ENCODE data around the gene TRIM54. TPM values are rescaled to one million over a fixed set of nuclear protein-coding genes. Genes with fewer than 3 reads are reported as not detected.
"Not testable (repeated sequence)": the region's sequence is repeated elsewhere in the genome, so short reads cannot be mapped to it uniquely, and the experiment has no call there.

The TRIM54 gene
- polyA plus RNA-seq, 3 donors, result not detected

- Mint-ChIP-seq H3K27me3 (ENCODE audit: low read depth in 3 of 3) (peaks cover 0 to 2% (median 1%) of the 10 kb centered on the region in 3 donors), H3K4me3 (no peak overlapping the region), H3K27ac (no peak overlapping the region), H3K36me3 (peaks cover 21 to 45% of the 10 kb centered on the region in 2 donors), H3K4me1 (peaks cover 19% of the 10 kb centered on the region), H3K9me3 (no peaks in the 10 kb centered on the region)
- DNase-seq, result no peak
- Histone ChIP-seq H4K20me1 (ENCODE audit: insufficient read depth, low read length) (peaks cover 77% of the 10 kb centered on the region), H3K9ac (ENCODE audit: insufficient read depth, low read length, poor library complexity, severe bottlenecking) (no peak overlapping the region), H3K4me1 (ENCODE audit: control insufficient read depth in 1 of 2, insufficient read depth in 2 of 2, low read length in 2 of 2) (peaks cover under 1 to 5% of the 10 kb centered on the region in 2 donors), H3K27ac (ENCODE audit: low read depth in 1 of 2, low read length in 2 of 2) (no peak overlapping the region), H3K27me3 (ENCODE audit: control insufficient read depth in 2 of 2, insufficient read depth in 2 of 2, low read length in 2 of 2) (no peaks in the 10 kb centered on the region), H3K79me2 (ENCODE audit: insufficient read depth, low read length) (peaks cover 95% of the 10 kb centered on the region), H3K4me2 (replicated peaks; ENCODE audit: extremely low read depth, low read length, poor library complexity, severe bottlenecking) (no peak overlapping the region), H2AFZ (ENCODE audit: insufficient read depth, low read depth, low read length, poor library complexity, severe bottlenecking) (no peak overlapping the region), H3K4me3 (replicated peaks in 1 of 3; ENCODE audit: low read depth in 2 of 3, low read length in 3 of 3) (no peak overlapping the region), H3K9me3 (replicated peaks in 1 of 2; ENCODE audit: control insufficient read depth in 1 of 2, insufficient read depth in 1 of 2, low read length in 2 of 2) (no peaks in the 10 kb centered on the region), H3K36me3 (replicated peaks in 1 of 2; ENCODE audit: control insufficient read depth in 1 of 2, insufficient read depth in 2 of 2, low read length in 2 of 2) (peaks cover 5 to 30% of the 10 kb centered on the region in 2 donors)
- WGBS (ENCODE audit: insufficient coverage), result 98% methylated on average over 7 of the region's 7 CpGs
- intact Hi-C loops (cut with micrococcal nuclease), result no loop called here
- TF ChIP-seq, protein P1, sequence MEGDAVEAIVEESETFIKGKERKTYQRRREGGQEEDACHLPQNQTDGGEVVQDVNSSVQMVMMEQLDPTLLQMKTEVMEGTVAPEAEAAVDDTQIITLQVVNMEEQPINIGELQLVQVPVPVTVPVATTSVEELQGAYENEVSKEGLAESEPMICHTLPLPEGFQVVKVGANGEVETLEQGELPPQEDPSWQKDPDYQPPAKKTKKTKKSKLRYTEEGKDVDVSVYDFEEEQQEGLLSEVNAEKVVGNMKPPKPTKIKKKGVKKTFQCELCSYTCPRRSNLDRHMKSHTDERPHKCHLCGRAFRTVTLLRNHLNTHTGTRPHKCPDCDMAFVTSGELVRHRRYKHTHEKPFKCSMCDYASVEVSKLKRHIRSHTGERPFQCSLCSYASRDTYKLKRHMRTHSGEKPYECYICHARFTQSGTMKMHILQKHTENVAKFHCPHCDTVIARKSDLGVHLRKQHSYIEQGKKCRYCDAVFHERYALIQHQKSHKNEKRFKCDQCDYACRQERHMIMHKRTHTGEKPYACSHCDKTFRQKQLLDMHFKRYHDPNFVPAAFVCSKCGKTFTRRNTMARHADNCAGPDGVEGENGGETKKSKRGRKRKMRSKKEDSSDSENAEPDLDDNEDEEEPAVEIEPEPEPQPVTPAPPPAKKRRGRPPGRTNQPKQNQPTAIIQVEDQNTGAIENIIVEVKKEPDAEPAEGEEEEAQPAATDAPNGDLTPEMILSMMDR (IDR thresholded peaks at IDR 0.05), result no peak
Observed at GRCh38 chr2:27350106-27350693, 68.0 kb downstream of the TRIM54 start.

DNA sequence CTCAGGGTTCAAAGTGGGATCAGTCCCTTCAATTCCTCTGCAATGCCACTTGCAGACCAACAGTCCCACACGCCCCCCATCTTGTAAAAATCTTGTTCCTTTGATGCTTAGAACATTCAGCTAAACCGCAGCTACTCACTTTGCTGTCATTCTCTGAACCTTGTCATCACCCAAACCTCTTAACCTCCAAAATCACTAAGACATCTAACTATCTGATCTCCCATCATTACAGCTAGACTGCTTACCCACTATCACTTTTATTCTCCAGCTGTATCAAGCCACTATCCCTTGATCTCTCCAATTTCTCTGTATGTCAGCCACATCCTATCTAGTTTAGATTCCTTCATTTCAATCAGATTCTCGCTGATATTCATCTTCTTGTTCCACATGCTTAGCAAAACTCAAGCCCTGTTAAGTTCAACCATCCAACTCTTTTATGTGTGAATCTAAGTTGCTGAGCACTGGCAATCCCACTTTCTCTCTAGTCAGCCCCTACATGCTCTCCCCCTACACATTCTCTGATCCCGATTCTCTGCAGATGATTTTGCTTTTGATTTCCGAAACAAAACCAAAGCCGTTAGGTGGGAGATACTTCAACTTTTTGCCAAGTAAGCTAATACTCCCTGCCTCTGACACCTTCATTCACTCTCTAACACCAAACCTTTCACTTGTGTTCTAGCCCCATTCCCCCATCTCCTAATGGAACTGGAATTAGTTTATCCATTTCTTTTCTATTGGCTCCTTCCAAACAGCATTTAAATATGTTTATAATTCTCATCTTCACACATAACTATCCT, 69.8 kb downstream of the TRIM54 start:
- Histone ChIP-seq H3K27ac (ENCODE audit: low read depth in 1 of 2, low read length in 2 of 2) (no peak overlapping the region), H3K9ac (ENCODE audit: insufficient read depth, low read length, poor library complexity, severe bottlenecking) (no peak overlapping the region), H3K36me3 (replicated peaks in 1 of 2; ENCODE audit: control insufficient read depth in 1 of 2, insufficient read depth in 2 of 2, low read length in 2 of 2) (peaks cover 5 to 26% of the 10 kb centered on the region in 2 donors), H3K9me3 (replicated peaks in 1 of 2; ENCODE audit: control insufficient read depth in 1 of 2, insufficient read depth in 1 of 2, low read length in 2 of 2) (no peaks in the 10 kb centered on the region), H3K27me3 (ENCODE audit: control insufficient read depth in 2 of 2, insufficient read depth in 2 of 2, low read length in 2 of 2) (no peaks in the 10 kb centered on the region), H3K4me3 (replicated peaks in 1 of 3; ENCODE audit: low read depth in 2 of 3, low read length in 3 of 3) (no peak overlapping the region), H2AFZ (ENCODE audit: insufficient read depth, low read depth, low read length, poor library complexity, severe bottlenecking) (no peak overlapping the region), H3K4me2 (replicated peaks; ENCODE audit: extremely low read depth, low read length, poor library complexity, severe bottlenecking) (no peak overlapping the region), H4K20me1 (ENCODE audit: insufficient read depth, low read length) (peaks cover 59% of the 10 kb centered on the region), H3K4me1 (ENCODE audit: control insufficient read depth in 1 of 2, insufficient read depth in 2 of 2, low read length in 2 of 2) (peaks cover 8 to 14% of the 10 kb centered on the region in 2 donors), H3K79me2 (ENCODE audit: insufficient read depth, low read length) (peaks cover 92% of the 10 kb centered on the region)
- Mint-ChIP-seq H3K36me3 (peaks cover 17 to 45% of the 10 kb centered on the region in 2 donors), H3K4me3 (no peak overlapping the region), H3K27ac (peak overlapping the region in 1 of 7 donors; percentile 0), H3K4me1 (peaks cover 24% of the 10 kb centered on the region), H3K9me3 (no peaks in the 10 kb centered on the region), H3K27me3 (ENCODE audit: low read depth in 3 of 3) (peaks cover 0 to 2% (median under 1%) of the 10 kb centered on the region in 3 donors)
- intact Hi-C loops (cut with micrococcal nuclease), result no loop called here
- TF ChIP-seq, protein P1 (IDR thresholded peaks at IDR 0.05), result no peak
- WGBS (ENCODE audit: insufficient coverage), result 98% methylated on average over 6 of the region's 6 CpGs
- DNase-seq, result no peak

GRCh38 chr2:27353386-27353761, 71.1 kb downstream of the TRIM54 start:
- peaks cover 45% of the 10 kb centered on the region for H4K20me1 ChIP-seq (ENCODE audit: insufficient read depth, low read length)
- H3K36me3 Mint-ChIP-seq, result peaks cover 9 to 38% of the 10 kb centered on the region in 2 donors
- H3K4me3 Mint-ChIP-seq; H3K27me3 Mint-ChIP-seq (ENCODE audit: low read depth in 3 of 3); intact Hi-C loops (cut with micrococcal nuclease); H3K9me3 Mint-ChIP-seq; H3K9me3 ChIP-seq (replicated peaks in 1 of 2; ENCODE audit: control insufficient read depth in 1 of 2, insufficient read depth in 1 of 2, low read length in 2 of 2); H3K27ac ChIP-seq (ENCODE audit: low read depth in 1 of 2, low read length in 2 of 2); H3K4me3 ChIP-seq (replicated peaks in 1 of 3; ENCODE audit: low read depth in 2 of 3, low read length in 3 of 3); H2AFZ ChIP-seq (ENCODE audit: insufficient read depth, low read depth, low read length, poor library complexity, severe bottlenecking); H3K27me3 ChIP-seq (ENCODE audit: control insufficient read depth in 2 of 2, insufficient read depth in 2 of 2, low read length in 2 of 2); H3K4me2 ChIP-seq (replicated peaks; ENCODE audit: extremely low read depth, low read length, poor library complexity, severe bottlenecking); H3K9ac ChIP-seq (ENCODE audit: insufficient read depth, low read length, poor library complexity, severe bottlenecking); DNase-seq: not testable (repeated sequence)
- H3K79me2 ChIP-seq (ENCODE audit: insufficient read depth, low read length), result peaks cover 92% of the 10 kb centered on the region
- H3K27ac Mint-ChIP-seq, result peak overlapping the region in 2 of 7 donors; percentile 42 to 71
- peaks cover 36% of the 10 kb centered on the region for H3K4me1 Mint-ChIP-seq
- 100% methylated on average over 4 of the region's 5 CpGs for WGBS (ENCODE audit: insufficient coverage)
- H3K4me1 ChIP-seq (ENCODE audit: control insufficient read depth in 1 of 2, insufficient read depth in 2 of 2, low read length in 2 of 2), result peaks cover 16 to 27% of the 10 kb centered on the region in 2 donors
- H3K36me3 ChIP-seq (replicated peaks in 1 of 2; ENCODE audit: control insufficient read depth in 1 of 2, insufficient read depth in 2 of 2, low read length in 2 of 2), result peaks cover 3 to 13% of the 10 kb centered on the region in 2 donors

Data from CD14-positive monocyte (primary cell).